ENCODE data around the gene PKMYT1.

Gene PKMYT1

GRCh38 chr16:2971985-2972784, 8.1 kb downstream of the PKMYT1 start:
- peak; percentile 13 for DNase-seq

GRCh38 chr16:2971134-2971984, 8.9 kb downstream of the PKMYT1 start:
- DNase-seq: peak; percentile 27

- DNase-seq: peak; percentile 22
Observed at GRCh38 chr16:2970563-2970962, 9.7 kb downstream of the PKMYT1 start.

GRCh38 chr16:2969545-2970521, 10.4 kb downstream of the PKMYT1 start:
- peak; percentile 91 for DNase-seq

GRCh38 chr16:2968738-2969544, 11.3 kb downstream of the PKMYT1 start, which contains the start of gene PAQR4:
Gene PAQR4, plus strand, starts transcription at chr16:2969348. Its CDS starts 327 bp downstream, at chr16:2969675.
- peak; percentile 89 for DNase-seq

GRCh38 chr16:2968368-2968737, 11.9 kb downstream of the PKMYT1 start:
- DNase-seq: no peak

- no peak for DNase-seq
Observed at GRCh38 chr16:2967721-2968161, 12.5 kb downstream of the PKMYT1 start.

- DNase-seq: peak; percentile 23
Observed at GRCh38 chr16:2967211-2967631, 13.0 kb downstream of the PKMYT1 start.

GRCh38 chr16:2966808-2967191, 13.4 kb downstream of the PKMYT1 start:
- DNase-seq: peak; percentile 27

GRCh38 chr16:2966043-2966807, 14.0 kb downstream of the PKMYT1 start:
- DNase-seq: no peak

GRCh38 chr16:2964475-2965336, 15.5 kb downstream of the PKMYT1 start:
- peak; percentile 81 for DNase-seq

GRCh38 chr16:2963723-2964474, 16.3 kb downstream of the PKMYT1 start, which contains the start of gene KREMEN2:
Gene KREMEN2, plus strand, starts transcription at chr16:2964275. Its CDS starts 246 bp downstream, at chr16:2964521.
- peak; percentile 67 for DNase-seq

- peak; percentile 19 for DNase-seq
Observed at GRCh38 chr16:2963074-2963722, 17.0 kb downstream of the PKMYT1 start.

- DNase-seq: peak; percentile 14
Observed at GRCh38 chr16:2962334-2963073, 17.7 kb downstream of the PKMYT1 start.

GRCh38 chr16:2960183-2961010, 19.8 kb downstream of the PKMYT1 start:
- no peak for DNase-seq

- no peak for DNase-seq
Observed at GRCh38 chr16:2959206-2959605, 21.0 kb downstream of the PKMYT1 start.

- DNase-seq: no peak
Observed at GRCh38 chr16:2956579-2956956, 23.7 kb downstream of the PKMYT1 start.
